HCT116 (cell line): ENCODE measurements around the gene CPNE5. TPM values are rescaled to one million over a fixed set of nuclear protein-coding genes. Genes with fewer than 3 reads are reported as not detected.

Experiments
- ATAC-seq: fragments of 200-7000 bp; cut with Tn5 transposase; 2 replicates; pipeline ENCODE4 v1.9.1; 2020; ENCODE audit warnings: mild to moderate bottlenecking, moderate library complexity
- BruUV-seq: library from RNA; stranded (reverse); fragments of 400-500 nt; replicated peaks from 2 replicates; lab custom pipeline; 2021; lab: Mats Ljungman, UMichigan
- CTCF ChIA-PET: fragments of 300-600 bp; sonication (Branson Sonifier 250); formaldehyde crosslinking; loops from one replicate; lab custom pipeline; 2021; ENCODE audit warnings: antibody characterized with exemption; lab: Charles Lee
- POLR2A ChIA-PET: fragments of 300-600, 350-600 bp; sonication (Branson Sonifier 250); formaldehyde crosslinking; loops from one replicate; lab custom pipeline; 2021; ENCODE audit warnings: antibody characterized with exemption; lab: Charles Lee
- RAD21 ChIA-PET, 2 experiments: fragments of 300-600 bp; sonication (Branson Sonifier 250); formaldehyde crosslinking; loops; one replicate each; lab custom pipeline; 2023; ENCODE audit warnings: low total read pairs in 2 of 2; ENCODE audit not compliant: uncharacterized antibody in 2 of 2, unreplicated experiment in 2 of 2, low non-redundant PET in 1 of 2; lab: Charles Lee
- DNase-seq: peaks from one replicate; pipeline ENCODE4 v3.0.0-alpha.2; 2010; ENCODE audit warnings: low read depth, low spot score
- H2AFZ ChIP-seq: fragments of 200-600 bp; shearing (Covaris generic), sonication (generic); 2 replicates; pipeline ENCODE4 v1.6.1; 2017; ENCODE audit warnings: low read depth, mixed run types, mixed read lengths, antibody characterized with exemption, low read length; ENCODE audit not compliant: poor library complexity, severe bottlenecking
- H3K27ac ChIP-seq: 2 replicates; pipeline ENCODE4 v1.5.1; 2012; ENCODE audit warnings: low read depth, low read length
- H3K27me3 ChIP-seq: fragments of 200-600 bp; sonication (generic); 2 replicates; pipeline ENCODE4 v1.6.1; 2016; ENCODE audit warnings: mixed run types, low read length, mixed read lengths; ENCODE audit not compliant: insufficient read depth
- H3K36me3 ChIP-seq, 2 experiments: fragments of 200-500 bp in 1 of 2; fragments of 200-600 bp in 1 of 2; sonication (Bioruptor generic) in 1 of 2; sonication (generic) in 1 of 2; 2 replicates each; pipeline versions ENCODE4 v1.5.1 to v1.6.1; 2014 to 2016; ENCODE audit warnings: low read length in 2 of 2, inconsistent platforms in 1 of 2, mixed read lengths in 1 of 2, mixed run types in 1 of 2; ENCODE audit not compliant: insufficient read depth in 2 of 2, control insufficient read depth in 1 of 2
- H3K4me1 ChIP-seq, 2 experiments: fragments of 200-600 bp in 1 of 2; sonication (generic) in 1 of 2; 2 replicates each; pipeline versions ENCODE4 v1.5.1 to v1.6.1; 2012 to 2017; ENCODE audit warnings: low read length in 2 of 2, inconsistent platforms in 1 of 2, mild to moderate bottlenecking in 1 of 2, mixed read lengths in 1 of 2, mixed run types in 1 of 2, moderate library complexity in 1 of 2; ENCODE audit not compliant: insufficient read depth in 2 of 2, control insufficient read depth in 1 of 2
- H3K4me2 ChIP-seq: fragments of 200-600 bp; sonication (generic); 2 replicates; pipeline ENCODE4 v1.6.1; 2017; ENCODE audit warnings: mixed run types, low read length, mixed read lengths
- H3K4me3 ChIP-seq, 2 experiments: fragments of 200-600 bp in 1 of 2; sonication (generic) in 1 of 2; replicated peaks in 1 of 2; 2 replicates each; pipeline ENCODE4 v1.5.1; 2011 to 2016; ENCODE audit warnings: low read length in 2 of 2, control low read depth in 1 of 2, low read depth in 1 of 2, mild to moderate bottlenecking in 1 of 2, mixed read lengths in 1 of 2, mixed run types in 1 of 2
- H3K79me2 ChIP-seq: fragments of 200-600 bp; sonication (generic); 2 replicates; pipeline ENCODE4 v1.6.1; 2017; ENCODE audit warnings: mild to moderate bottlenecking, mixed run types, low read length, moderate library complexity, mixed read lengths; ENCODE audit not compliant: insufficient read depth
- H3K9ac ChIP-seq: fragments of 200-600 bp; sonication (generic); 2 replicates; pipeline ENCODE4 v1.6.1; 2016; ENCODE audit warnings: low read length, mixed read lengths
- H3K9me2 ChIP-seq: fragments of 200-600 bp; sonication (generic), shearing (Covaris generic); 2 replicates; pipeline ENCODE4 v1.6.1; 2017; ENCODE audit warnings: mixed run types, mild to moderate bottlenecking, moderate library complexity; ENCODE audit not compliant: insufficient read depth
- H3K9me3 ChIP-seq, 2 experiments: fragments of 200-500 bp in 1 of 2; fragments of 200-600 bp in 1 of 2; sonication (Bioruptor generic) in 1 of 2; sonication (generic) in 1 of 2; 2 replicates each; pipeline ENCODE4 v1.6.1; 2014 to 2017; ENCODE audit warnings: low read length in 2 of 2, mixed read lengths in 2 of 2, inconsistent platforms in 1 of 2, low read depth in 1 of 2, mild to moderate bottlenecking in 1 of 2, mixed run types in 1 of 2, moderate library complexity in 1 of 2; ENCODE audit not compliant: control insufficient read depth in 1 of 2, insufficient read depth in 1 of 2
- H4K20me1 ChIP-seq: fragments of 200-600 bp; sonication (generic), shearing (Covaris generic); 2 replicates; pipeline ENCODE4 v1.6.1; 2017; ENCODE audit warnings: mixed run types, mild to moderate bottlenecking, moderate library complexity; ENCODE audit not compliant: insufficient read depth
- CEBPB ChIP-seq: IDR thresholded peaks from 2 replicates; pipeline ENCODE4 v1.6.1; 2012; ENCODE audit warnings: low read depth
- ELF1 ChIP-seq: IDR thresholded peaks from 2 replicates; pipeline ENCODE4 v1.6.1; 2012; ENCODE audit warnings: low read depth, borderline replicate concordance
- EZH2 ChIP-seq: fragments of 200-600 bp; sonication (generic); IDR thresholded peaks from 2 replicates; pipeline ENCODE4 v1.6.1; 2017; ENCODE audit warnings: antibody characterized with exemption, mixed run types
- EZH2phosphoT487 ChIP-seq: fragments of 200-600 bp; IDR thresholded peaks from 2 replicates; pipeline ENCODE4 v1.6.1; 2018; ENCODE audit warnings: antibody characterized with exemption, borderline replicate concordance
- RAD21 ChIP-seq: IDR thresholded peaks from 2 replicates; pipeline ENCODE4 v1.6.1; 2012; ENCODE audit warnings: low read depth, mild to moderate bottlenecking
- SP1 ChIP-seq: IDR thresholded peaks from 2 replicates; pipeline ENCODE4 v1.6.1; 2012; ENCODE audit warnings: low read depth
- YY1 ChIP-seq: IDR thresholded peaks from 2 replicates; pipeline ENCODE4 v1.6.1; 2011; ENCODE audit warnings: low read length, low read depth, moderate library complexity, mild to moderate bottlenecking; ENCODE audit not compliant: insufficient replicate concordance; ENCODE audit errors: extremely low read depth
- ZFX ChIP-seq: fragments of 450-650 bp; IDR thresholded peaks from 2 replicates; pipeline ENCODE4 v1.6.1; 2017
- ZNF274 ChIP-seq: fragments of 200-500 bp; sonication (Bioruptor generic); IDR thresholded peaks from 2 replicates; pipeline ENCODE4 v1.6.1; 2014; ENCODE audit warnings: mild to moderate bottlenecking, low read depth, low read length, inconsistent platforms
- intact Hi-C: fragments of 100-400 bp; cut with micrococcal nuclease; formaldehyde crosslinking; loops from 2 replicates; pipeline ENCODE4 v1.10.0; 2022
- total RNA-seq: library from RNA; stranded (reverse); gene quantifications from one replicate; pipeline ENCODE4 v1.2.1, GENCODE V29; 2021; ENCODE audit not compliant: unreplicated experiment
- TF ChIP-seq, protein P1 (sequence below): IDR thresholded peaks from 2 replicates; pipeline ENCODE4 v1.6.1; 2012
- TF ChIP-seq, protein P2 (sequence below): IDR thresholded peaks from 2 replicates; pipeline ENCODE4 v1.6.1; 2011; ENCODE audit warnings: mild to moderate bottlenecking, low read length, moderate library complexity; ENCODE audit not compliant: insufficient replicate concordance; ENCODE audit errors: extremely low read depth
- TF ChIP-seq, protein P3 (sequence below), 3 experiments: fragments of 200-600 bp in 1 of 3; sonication (generic) in 1 of 3; IDR thresholded peaks in 2 of 3; conservative IDR thresholded peaks in 1 of 3; 2 replicates each; pipeline ENCODE4 v1.5.1; 2012 to 2017; ENCODE audit warnings: low read depth in 2 of 3, low read length in 2 of 3, antibody characterized with exemption in 1 of 3, borderline replicate concordance in 1 of 3, control low read depth in 1 of 3, mild to moderate bottlenecking in 1 of 3, mixed read lengths in 1 of 3, mixed run types in 1 of 3, moderate library complexity in 1 of 3; ENCODE audit not compliant: insufficient read depth in 1 of 3
- TF ChIP-seq, protein P4 (sequence below): IDR thresholded peaks from 2 replicates; pipeline ENCODE4 v1.6.1; 2012

CPNE5 gene
- total RNA-seq, 1 experiment from 2014 or later, result not detected

DNA sequence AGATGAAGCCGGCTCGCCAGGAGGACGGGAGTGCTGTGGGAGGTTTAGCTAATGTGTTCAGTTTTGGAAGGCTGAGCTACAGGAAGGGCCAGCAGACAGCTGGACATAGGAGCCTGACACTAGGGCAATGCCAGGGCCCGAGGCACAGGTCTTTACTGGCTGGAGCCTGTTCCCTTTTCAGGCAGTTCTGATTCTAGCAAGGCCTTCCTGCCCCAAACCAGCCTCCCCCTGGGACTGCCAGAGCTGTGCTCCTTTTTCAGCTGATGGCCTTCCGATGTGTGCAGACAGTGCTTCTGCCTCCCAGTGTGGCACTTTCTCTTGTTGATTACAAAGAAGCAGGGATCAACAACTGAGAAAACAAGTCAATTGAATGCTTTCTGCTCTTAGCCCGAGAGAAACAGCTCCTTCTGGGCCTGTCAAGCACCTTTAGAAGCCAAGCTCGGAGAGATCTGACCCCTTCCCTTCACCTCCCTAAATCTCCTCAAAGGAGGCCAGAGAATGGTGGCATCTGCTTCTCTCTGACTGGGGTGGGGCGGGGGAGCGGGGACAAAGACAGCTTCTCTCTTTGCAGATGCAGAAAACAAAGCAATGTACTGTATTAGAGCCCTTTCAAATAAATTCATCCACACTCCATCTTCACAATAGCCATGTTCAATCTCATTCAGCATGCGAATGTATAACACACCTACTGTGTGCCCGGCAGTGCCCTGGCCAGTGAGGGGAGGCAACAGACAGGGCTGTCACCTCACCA is 78.4 kb downstream of the CPNE5 start:
- H2AFZ ChIP-seq, result no peak overlapping the region
- TF ChIP-seq, protein P1, sequence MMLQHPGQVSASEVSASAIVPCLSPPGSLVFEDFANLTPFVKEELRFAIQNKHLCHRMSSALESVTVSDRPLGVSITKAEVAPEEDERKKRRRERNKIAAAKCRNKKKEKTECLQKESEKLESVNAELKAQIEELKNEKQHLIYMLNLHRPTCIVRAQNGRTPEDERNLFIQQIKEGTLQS, result no peak
- TF ChIP-seq RAD21 (no peak), EZH2 (no peak), CEBPB (no peak), ZFX (no peak), YY1 (no peak), EZH2phosphoT487 (no peak), SP1 (no peak), ELF1 (no peak), ZNF274 (no peak)
- TF ChIP-seq, protein P2, sequence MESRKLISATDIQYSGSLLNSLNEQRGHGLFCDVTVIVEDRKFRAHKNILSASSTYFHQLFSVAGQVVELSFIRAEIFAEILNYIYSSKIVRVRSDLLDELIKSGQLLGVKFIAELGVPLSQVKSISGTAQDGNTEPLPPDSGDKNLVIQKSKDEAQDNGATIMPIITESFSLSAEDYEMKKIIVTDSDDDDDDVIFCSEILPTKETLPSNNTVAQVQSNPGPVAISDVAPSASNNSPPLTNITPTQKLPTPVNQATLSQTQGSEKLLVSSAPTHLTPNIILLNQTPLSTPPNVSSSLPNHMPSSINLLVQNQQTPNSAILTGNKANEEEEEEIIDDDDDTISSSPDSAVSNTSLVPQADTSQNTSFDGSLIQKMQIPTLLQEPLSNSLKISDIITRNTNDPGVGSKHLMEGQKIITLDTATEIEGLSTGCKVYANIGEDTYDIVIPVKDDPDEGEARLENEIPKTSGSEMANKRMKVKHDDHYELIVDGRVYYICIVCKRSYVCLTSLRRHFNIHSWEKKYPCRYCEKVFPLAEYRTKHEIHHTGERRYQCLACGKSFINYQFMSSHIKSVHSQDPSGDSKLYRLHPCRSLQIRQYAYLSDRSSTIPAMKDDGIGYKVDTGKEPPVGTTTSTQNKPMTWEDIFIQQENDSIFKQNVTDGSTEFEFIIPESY, result no peak
- TF ChIP-seq, protein P3, sequence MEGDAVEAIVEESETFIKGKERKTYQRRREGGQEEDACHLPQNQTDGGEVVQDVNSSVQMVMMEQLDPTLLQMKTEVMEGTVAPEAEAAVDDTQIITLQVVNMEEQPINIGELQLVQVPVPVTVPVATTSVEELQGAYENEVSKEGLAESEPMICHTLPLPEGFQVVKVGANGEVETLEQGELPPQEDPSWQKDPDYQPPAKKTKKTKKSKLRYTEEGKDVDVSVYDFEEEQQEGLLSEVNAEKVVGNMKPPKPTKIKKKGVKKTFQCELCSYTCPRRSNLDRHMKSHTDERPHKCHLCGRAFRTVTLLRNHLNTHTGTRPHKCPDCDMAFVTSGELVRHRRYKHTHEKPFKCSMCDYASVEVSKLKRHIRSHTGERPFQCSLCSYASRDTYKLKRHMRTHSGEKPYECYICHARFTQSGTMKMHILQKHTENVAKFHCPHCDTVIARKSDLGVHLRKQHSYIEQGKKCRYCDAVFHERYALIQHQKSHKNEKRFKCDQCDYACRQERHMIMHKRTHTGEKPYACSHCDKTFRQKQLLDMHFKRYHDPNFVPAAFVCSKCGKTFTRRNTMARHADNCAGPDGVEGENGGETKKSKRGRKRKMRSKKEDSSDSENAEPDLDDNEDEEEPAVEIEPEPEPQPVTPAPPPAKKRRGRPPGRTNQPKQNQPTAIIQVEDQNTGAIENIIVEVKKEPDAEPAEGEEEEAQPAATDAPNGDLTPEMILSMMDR (IDR thresholded peaks at IDR 0.05 in 2 of 3, conservative IDR thresholded peaks at IDR 0.05 in 1 of 3; ENCODE audit: borderline replicate concordance in 1 of 3, insufficient read depth in 1 of 3, low read depth in 2 of 3, low read length in 2 of 3), result no peak
- TF ChIP-seq, protein P4, sequence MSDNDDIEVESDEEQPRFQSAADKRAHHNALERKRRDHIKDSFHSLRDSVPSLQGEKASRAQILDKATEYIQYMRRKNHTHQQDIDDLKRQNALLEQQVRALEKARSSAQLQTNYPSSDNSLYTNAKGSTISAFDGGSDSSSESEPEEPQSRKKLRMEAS, result no peak
- TF ChIP-seq, all 23 proteins: peak for 0
- BruUV-seq, result no TSS peak
- Histone ChIP-seq H3K9me3 (no peaks in the 10 kb centered on the region), H3K4me3 (no peak overlapping the region), H3K79me2 (no peaks in the 10 kb centered on the region), H3K27ac (no peak overlapping the region), H3K27me3 (no peaks in the 10 kb centered on the region), H3K4me1 (peaks cover 4 to 20% of the 10 kb centered on the region in 2 experiments; a peak in 3 of 4 replicates), H3K36me3 (no peaks in the 10 kb centered on the region), H4K20me1 (no peaks in the 10 kb centered on the region), H3K9me2 (no peaks in the 10 kb centered on the region), H3K4me2 (no peak overlapping the region), H3K9ac (no peak overlapping the region)
- DNase-seq (no peak), ATAC-seq (no peak)
- intact Hi-C loops, result no loop called here
- POLR2A ChIA-PET, result interaction anchor here (1.5 kb wide), 1 partner anchor 82 kb away, joined by 3 read pairs; the partner anchor contains the start of gene CDKN1A
- CTCF ChIA-PET, result interaction anchor here (0.9 to 1.9 kb wide), 3 partner anchors 11 to 258 kb away, joined by 3 to 5 read pairs (median 4); no protein-coding TSS in a partner anchor
- RAD21 ChIA-PET, result no interaction called here
